ENCODE data around the gene LCE1C.

LCE1C gene

GRCh38 chr1:152759453-152760173 is 46.8 kb downstream of the LCE1C start:
- no peak for DNase-seq (ENCODE audit: low spot score)

- DNase-seq (ENCODE audit: low spot score): no peak
Observed at GRCh38 chr1:152758636-152759035, 47.8 kb downstream of the LCE1C start.

GRCh38 chr1:152757747-152758146 is 48.7 kb downstream of the LCE1C start, which contains the start of gene KPRP:
Gene KPRP (plus strand): TSS chr1:152758025. CDS start chr1:152759589, 1,564 bp downstream.
- DNase-seq (ENCODE audit: low spot score): no peak

GRCh38 chr1:152756872-152757271 is 49.6 kb downstream of the LCE1C start:
- no peak for DNase-seq (ENCODE audit: low spot score)
